SU-DHL-6 (cell line): Measurements from ENCODE around the gene CENPO.

Experiments
- EZH2phosphoT487 ChIP-seq: fragments of 200-600 bp; sonication (generic), shearing (Covaris generic); conservative IDR thresholded peaks from 2 replicates; pipeline ENCODE4 v1.6.1; 2018; ENCODE audit warnings: mild to moderate bottlenecking, antibody characterized with exemption, low read length, moderate library complexity, mixed read lengths
- TF ChIP-seq, protein P1 (sequence below): fragments of 200-600 bp; sonication (generic); IDR thresholded peaks from one replicate; pipeline ENCODE4 v1.5.1; 2017; ENCODE audit warnings: antibody characterized with exemption, mild to moderate bottlenecking, low read length, moderate library complexity; ENCODE audit not compliant: insufficient read depth, poor library complexity, severe bottlenecking

DNA sequence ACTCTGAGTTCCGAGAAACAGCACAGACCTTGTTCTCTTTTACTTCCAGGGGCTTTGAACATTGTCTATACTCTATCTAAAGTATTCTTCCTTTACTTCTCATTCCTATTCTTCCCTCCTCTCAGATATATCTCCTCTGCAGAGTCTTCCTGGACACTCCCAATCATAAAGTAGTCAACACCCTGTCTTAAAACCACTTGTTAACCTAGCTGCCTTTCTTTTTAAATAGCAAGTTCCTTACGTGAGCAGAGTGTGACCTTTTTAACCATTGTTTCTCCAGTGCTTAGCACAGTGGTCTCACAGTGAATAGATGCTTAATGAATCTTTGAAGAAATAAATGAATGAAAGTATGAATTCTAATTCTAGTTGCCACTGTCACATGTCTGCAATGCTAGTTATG is 47.4 kb upstream of the CENPO start:
- TF ChIP-seq, protein P1, sequence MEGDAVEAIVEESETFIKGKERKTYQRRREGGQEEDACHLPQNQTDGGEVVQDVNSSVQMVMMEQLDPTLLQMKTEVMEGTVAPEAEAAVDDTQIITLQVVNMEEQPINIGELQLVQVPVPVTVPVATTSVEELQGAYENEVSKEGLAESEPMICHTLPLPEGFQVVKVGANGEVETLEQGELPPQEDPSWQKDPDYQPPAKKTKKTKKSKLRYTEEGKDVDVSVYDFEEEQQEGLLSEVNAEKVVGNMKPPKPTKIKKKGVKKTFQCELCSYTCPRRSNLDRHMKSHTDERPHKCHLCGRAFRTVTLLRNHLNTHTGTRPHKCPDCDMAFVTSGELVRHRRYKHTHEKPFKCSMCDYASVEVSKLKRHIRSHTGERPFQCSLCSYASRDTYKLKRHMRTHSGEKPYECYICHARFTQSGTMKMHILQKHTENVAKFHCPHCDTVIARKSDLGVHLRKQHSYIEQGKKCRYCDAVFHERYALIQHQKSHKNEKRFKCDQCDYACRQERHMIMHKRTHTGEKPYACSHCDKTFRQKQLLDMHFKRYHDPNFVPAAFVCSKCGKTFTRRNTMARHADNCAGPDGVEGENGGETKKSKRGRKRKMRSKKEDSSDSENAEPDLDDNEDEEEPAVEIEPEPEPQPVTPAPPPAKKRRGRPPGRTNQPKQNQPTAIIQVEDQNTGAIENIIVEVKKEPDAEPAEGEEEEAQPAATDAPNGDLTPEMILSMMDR = no peak
- TF ChIP-seq EZH2phosphoT487 = no peak
